Lung (tissue), 12 donors: ENCODE measurements around the gene PHF14. TPM values are rescaled to one million over a fixed set of nuclear protein-coding genes. Genes with fewer than 3 reads are reported as not detected.

Experiments used
- ATAC-seq: fragments of 200-7000 bp; cut with Tn5 transposase; one replicate; pipeline ENCODE4 v1.9.1; 2020; ENCODE audit warnings: moderate number of reproducible peaks; ENCODE audit not compliant: insufficient read depth, low FRiP score
- DNase-seq, 3 donors: peaks; one replicate each; pipeline ENCODE4 v3.0.0-alpha.2; 2013 to 2017
- H3K27ac ChIP-seq, 2 donors: one replicate each; pipeline ENCODE4 v1.5.1; 2013; ENCODE audit warnings: mild to moderate bottlenecking in 2 of 2, moderate library complexity in 2 of 2, control low read depth in 1 of 2, inconsistent platforms in 1 of 2, low read depth in 1 of 2, low read length in 1 of 2
- H3K27me3 ChIP-seq, 3 donors: one replicate each; pipeline ENCODE4 v1.5.1; 2013; ENCODE audit warnings: low read length in 2 of 3; ENCODE audit not compliant: control insufficient read depth in 3 of 3, insufficient read depth in 3 of 3
- H3K36me3 ChIP-seq, 4 donors: one replicate each; pipeline ENCODE4 v1.5.1; 2013; ENCODE audit warnings: low read length in 4 of 4, mild to moderate bottlenecking in 1 of 4, moderate library complexity in 1 of 4; ENCODE audit not compliant: control insufficient read depth in 4 of 4, insufficient read depth in 4 of 4
- H3K4me1 ChIP-seq, 5 donors: one replicate each; pipeline ENCODE4 v1.5.1; 2013; ENCODE audit warnings: low read length in 5 of 5, mild to moderate bottlenecking in 2 of 5, moderate library complexity in 1 of 5; ENCODE audit not compliant: control insufficient read depth in 5 of 5, insufficient read depth in 5 of 5
- H3K4me3 ChIP-seq: one replicate; pipeline ENCODE4 v1.5.1; 2013; ENCODE audit warnings: mild to moderate bottlenecking, control low read depth, moderate library complexity
- H3K9ac ChIP-seq, 2 donors: one replicate each; pipeline ENCODE4 v1.5.1; 2013; ENCODE audit warnings: low read length in 2 of 2, control low read depth in 1 of 2; ENCODE audit not compliant: insufficient read depth in 1 of 2
- H3K9me3 ChIP-seq, 4 donors: one replicate each; pipeline ENCODE4 v1.5.1; 2013; ENCODE audit warnings: low read length in 3 of 4, mild to moderate bottlenecking in 1 of 4, moderate library complexity in 1 of 4; ENCODE audit not compliant: control insufficient read depth in 4 of 4, insufficient read depth in 3 of 4
- WGBS, 2 donors: extraction: QIAGEN DNeasy Blood & Tissue Kit; methylation state at CpG; one replicate each; pipeline ENCODE4 v1.1.7; 2013; 5-methylcytosine and 5-hydroxymethylcytosine counted together
- polyA plus RNA-seq, 2 donors: library from polyadenylated mRNA; stranded (reverse); fragments of 200-250 nt; gene quantifications; one replicate each; pipeline ENCODE4 v1.2.1, GENCODE V29; 2013
- total RNA-seq, 2 donors: library from RNA; depleted of rRNA in 1 of 2; stranded (reverse); fragments of >200 nt in 1 of 2; gene quantifications; one replicate each; pipeline ENCODE4 v1.2.1, GENCODE V29; 2014 to 2021
- TF ChIP-seq, protein P1 (sequence below): IDR thresholded peaks from 2 replicates; pipeline ENCODE4 v1.5.1; 2012; ENCODE audit warnings: mild to moderate bottlenecking; ENCODE audit errors: control extremely low read depth, extremely low read depth
- donor health status: control.
- donor health status: control.
- donor health status: Bipolar disorder and iron deficiency.
- donor health status: healthy.
- donor health status: DM: yes; HTN: yes; CAD: no.

The PHF14 gene
- total and polyA plus RNA-seq, 4 donors, result 12.9 to 89.5 (median 24.7) TPM

- TF ChIP-seq, protein P1, sequence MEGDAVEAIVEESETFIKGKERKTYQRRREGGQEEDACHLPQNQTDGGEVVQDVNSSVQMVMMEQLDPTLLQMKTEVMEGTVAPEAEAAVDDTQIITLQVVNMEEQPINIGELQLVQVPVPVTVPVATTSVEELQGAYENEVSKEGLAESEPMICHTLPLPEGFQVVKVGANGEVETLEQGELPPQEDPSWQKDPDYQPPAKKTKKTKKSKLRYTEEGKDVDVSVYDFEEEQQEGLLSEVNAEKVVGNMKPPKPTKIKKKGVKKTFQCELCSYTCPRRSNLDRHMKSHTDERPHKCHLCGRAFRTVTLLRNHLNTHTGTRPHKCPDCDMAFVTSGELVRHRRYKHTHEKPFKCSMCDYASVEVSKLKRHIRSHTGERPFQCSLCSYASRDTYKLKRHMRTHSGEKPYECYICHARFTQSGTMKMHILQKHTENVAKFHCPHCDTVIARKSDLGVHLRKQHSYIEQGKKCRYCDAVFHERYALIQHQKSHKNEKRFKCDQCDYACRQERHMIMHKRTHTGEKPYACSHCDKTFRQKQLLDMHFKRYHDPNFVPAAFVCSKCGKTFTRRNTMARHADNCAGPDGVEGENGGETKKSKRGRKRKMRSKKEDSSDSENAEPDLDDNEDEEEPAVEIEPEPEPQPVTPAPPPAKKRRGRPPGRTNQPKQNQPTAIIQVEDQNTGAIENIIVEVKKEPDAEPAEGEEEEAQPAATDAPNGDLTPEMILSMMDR, result no peak
- 85 to 87% methylated on average over 4 of the region's 4 CpGs for WGBS, 2 donors
These were observed 197.3 kb downstream of the PHF14 start for GRCh38 chr7:11170863-11171568.

GRCh38 chr7:11171569-11172192, 198.0 kb downstream of the PHF14 start:
- 76 to 86% methylated on average over 5 of the region's 5 CpGs for WGBS, 2 donors
- H3K36me3 ChIP-seq, result no peaks in the 10 kb centered on the region

More at GRCh38 chr7:11170863-11171568, 197.3 kb downstream of the PHF14 start:
- Histone ChIP-seq H3K27ac (no peak overlapping the region), H3K4me3 (no peak overlapping the region), H3K36me3 (peaks cover 0 to 1% (median 0%) of the 10 kb centered on the region in 4 donors), H3K9me3 (no peaks in the 10 kb centered on the region), H3K4me1 (peaks cover 0 to 19% (median 0%) of the 10 kb centered on the region in 5 donors), H3K9ac (no peak overlapping the region), H3K27me3 (no peaks in the 10 kb centered on the region)
- ATAC-seq, result peak; percentile 19
- peak in 2 of 3 donors; percentile 22 to 53 for DNase-seq

GRCh38 chr7:11172835-11173234, 199.2 kb downstream of the PHF14 start:
- H3K27me3 ChIP-seq, result no peaks in the 10 kb centered on the region
- ATAC-seq, result no peak
- peak in 1 of 3 donors; percentile 21 for DNase-seq
- 91 to 92% methylated on average over 4 of the region's 4 CpGs for WGBS, 2 donors
- no peaks in the 10 kb centered on the region for H3K9me3 ChIP-seq
- TF ChIP-seq, protein P1, result no peak
- H3K4me1 ChIP-seq, result peaks cover 0 to 19% (median 0%) of the 10 kb centered on the region in 5 donors
- no peaks in the 10 kb centered on the region for H3K36me3 ChIP-seq
- H3K9ac ChIP-seq, result no peak overlapping the region
- no peak overlapping the region for H3K4me3 ChIP-seq
- H3K27ac ChIP-seq, result no peak overlapping the region

More at GRCh38 chr7:11171569-11172192, 198.0 kb downstream of the PHF14 start:
- ATAC-seq (no peak), DNase-seq (no peak)
- Histone ChIP-seq H3K9ac (no peak overlapping the region), H3K27ac (no peak overlapping the region), H3K4me1 (peaks cover 0 to 19% (median 0%) of the 10 kb centered on the region in 5 donors), H3K27me3 (no peaks in the 10 kb centered on the region), H3K9me3 (no peaks in the 10 kb centered on the region), H3K4me3 (no peak overlapping the region)
- TF ChIP-seq, protein P1, result no peak
